IMR-90 (cell line): ENCODE results near the gene LUZP1. TPM values are rescaled to one million over a fixed set of nuclear protein-coding genes. Genes with fewer than 3 reads are reported as not detected.

Experiments
- ATAC-seq: fragments of 200-7000 bp; cut with Tn5 transposase; 2 replicates; pipeline ENCODE4 v1.9.1; 2020; ENCODE audit warnings: low read depth, mild to moderate bottlenecking, moderate library complexity
- BruUV-seq: library from RNA; stranded (reverse); fragments of 400-500 nt; replicated peaks from 2 replicates; lab custom pipeline; 2021; lab: Mats Ljungman, UMichigan
- CTCF ChIA-PET: fragments of 300-600 bp; formaldehyde crosslinking; extraction: SDS; loops from one replicate; lab custom pipeline; 2021; ENCODE audit warnings: antibody characterized with exemption; lab: Yijun Ruan, JAX
- POLR2A ChIA-PET: fragments of 300-600 bp; sonication (Branson Sonifier 250); formaldehyde crosslinking; loops from one replicate; lab custom pipeline; 2022; ENCODE audit warnings: antibody characterized with exemption; ENCODE audit not compliant: unreplicated experiment; lab: Charles Lee
- DNase-seq: peaks from one replicate; pipeline ENCODE4 v3.0.0; 2013
- H2AFZ ChIP-seq: replicated peaks from 2 replicates; pipeline ENCODE3; 2013; ENCODE audit warnings: low read length, mild to moderate bottlenecking; ENCODE audit not compliant: poor library complexity
- H2AK5ac ChIP-seq: 2 replicates; pipeline ENCODE4 v1.6.1; 2013; ENCODE audit warnings: low read depth, low read length, inconsistent platforms
- H2AK9ac ChIP-seq: replicated peaks from 2 replicates; pipeline ENCODE3; 2013; ENCODE audit warnings: mild to moderate bottlenecking, low read depth, low read length, moderate library complexity; ENCODE audit not compliant: poor library complexity
- H2BK120ac ChIP-seq: 2 replicates; pipeline ENCODE4 v1.6.1; 2013; ENCODE audit warnings: low read depth, low read length, inconsistent platforms
- H2BK15ac ChIP-seq: 3 replicates; pipeline ENCODE4 v1.6.1; 2013; ENCODE audit warnings: low read depth, low read length, inconsistent platforms
- H2BK20ac ChIP-seq: 2 replicates; pipeline ENCODE4 v1.6.1; 2013; ENCODE audit warnings: low read depth, mild to moderate bottlenecking, inconsistent platforms, low read length, moderate library complexity
- H2BK5ac ChIP-seq: 2 replicates; pipeline ENCODE4 v1.6.1; 2013; ENCODE audit warnings: mild to moderate bottlenecking, low read depth, low read length, inconsistent platforms; ENCODE audit not compliant: poor library complexity, severe bottlenecking
- H3K14ac ChIP-seq: replicated peaks from 2 replicates; pipeline ENCODE4 v1.6.1; 2013; ENCODE audit warnings: low read depth, low read length, inconsistent platforms
- H3K18ac ChIP-seq: 2 replicates; pipeline ENCODE4 v1.6.1; 2013; ENCODE audit warnings: low read depth, low read length, control low read depth
- H3K23ac ChIP-seq: 2 replicates; pipeline ENCODE4 v1.6.1; 2013; ENCODE audit warnings: low read depth, low read length, inconsistent platforms
- H3K27ac ChIP-seq: 2 replicates; pipeline ENCODE4 v1.5.1; 2013; ENCODE audit warnings: mild to moderate bottlenecking, control low read depth, low read length; ENCODE audit not compliant: insufficient read depth
- H3K27me3 ChIP-seq: 2 replicates; pipeline ENCODE4 v1.6.1; 2013; ENCODE audit warnings: low read length; ENCODE audit not compliant: control insufficient read depth, insufficient read depth
- H3K36me3 ChIP-seq: 2 replicates; pipeline ENCODE4 v1.6.1; 2013; ENCODE audit warnings: low read length, mixed read lengths; ENCODE audit not compliant: control insufficient read depth, insufficient read depth
- H3K4ac ChIP-seq: 2 replicates; pipeline ENCODE4 v1.6.1; 2013; ENCODE audit warnings: low read depth, low read length, inconsistent platforms
- H3K4me1 ChIP-seq: 2 replicates; pipeline ENCODE4 v1.6.1; 2013; ENCODE audit warnings: low read length, mixed read lengths; ENCODE audit not compliant: control insufficient read depth, insufficient read depth
- H3K4me2 ChIP-seq: 2 replicates; pipeline ENCODE4 v1.6.1; 2013; ENCODE audit warnings: low read depth, mild to moderate bottlenecking, control low read depth, low read length, moderate library complexity
- H3K4me3 ChIP-seq: 2 replicates; pipeline ENCODE4 v1.5.1; 2013; ENCODE audit warnings: low read depth, mild to moderate bottlenecking, control low read depth, low read length, moderate library complexity; ENCODE audit not compliant: insufficient read depth
- H3K56ac ChIP-seq: 2 replicates; pipeline ENCODE4 v1.6.1; 2013; ENCODE audit warnings: low read length, inconsistent platforms; ENCODE audit not compliant: insufficient read depth; ENCODE audit errors: extremely low read depth
- H3K79me1 ChIP-seq, 2 experiments: 2 replicates each; pipeline ENCODE4 v1.6.1; 2013; ENCODE audit warnings: low read length in 2 of 2, inconsistent platforms in 1 of 2, low read depth in 1 of 2
- H3K9ac ChIP-seq: 2 replicates; pipeline ENCODE4 v1.6.1; 2013; ENCODE audit warnings: low read depth, low read length, control low read depth
- H3K9me1 ChIP-seq: 2 replicates; pipeline ENCODE4 v1.6.1; 2013; ENCODE audit warnings: low read length, inconsistent platforms; ENCODE audit not compliant: insufficient read depth
- H3K9me3 ChIP-seq: 2 replicates; pipeline ENCODE4 v1.6.1; 2013; ENCODE audit warnings: low read length; ENCODE audit not compliant: control insufficient read depth, insufficient read depth
- H4K20me1 ChIP-seq: 2 replicates; pipeline ENCODE4 v1.6.1; 2013; ENCODE audit warnings: low read length, inconsistent platforms; ENCODE audit not compliant: insufficient read depth
- H4K5ac ChIP-seq: 2 replicates; pipeline ENCODE4 v1.6.1; 2013; ENCODE audit warnings: mild to moderate bottlenecking, low read depth, low read length, control low read depth
- H4K8ac ChIP-seq, 2 experiments: 2 replicates each; pipeline ENCODE4 v1.6.1; 2013; ENCODE audit warnings: low read depth in 2 of 2, low read length in 2 of 2, control low read depth in 1 of 2, inconsistent platforms in 1 of 2
- H4K91ac ChIP-seq: 2 replicates; pipeline ENCODE4 v1.6.1; 2013; ENCODE audit warnings: low read depth, low read length, inconsistent platforms; ENCODE audit not compliant: insufficient read depth
- CEBPB ChIP-seq: IDR thresholded peaks from 2 replicates; pipeline ENCODE4 v1.6.1; 2012; ENCODE audit warnings: low read depth, low read length, improper control_type of control experiment
- MAFK ChIP-seq: IDR thresholded peaks from 2 replicates; pipeline ENCODE4 v1.6.1; 2012; ENCODE audit warnings: low read depth, low read length, improper control_type of control experiment
- MAZ ChIP-seq: IDR thresholded peaks from 2 replicates; pipeline ENCODE4 v1.6.1; 2012; ENCODE audit warnings: low read depth, mild to moderate bottlenecking, low read length, improper control_type of control experiment, moderate library complexity, borderline replicate concordance
- RAD21 ChIP-seq: IDR thresholded peaks from 2 replicates; pipeline ENCODE4 v1.6.1; 2012; ENCODE audit warnings: low read length, improper control_type of control experiment
- SMC3 ChIP-seq: fragments of 150-350 bp; IDR thresholded peaks from 2 replicates; pipeline ENCODE4 v1.6.1; 2016; ENCODE audit warnings: low read depth, mild to moderate bottlenecking, antibody characterized with exemption, low read length, moderate library complexity
- WGBS, 2 experiments: methylation state at CpG; one replicate each; pipeline versions ENCODE4 v1.1.5 to v1.1.7; 2013; ENCODE audit warnings: missing lambda C conversion rate in 2 of 2; ENCODE audit not compliant: insufficient read length in 1 of 2; ENCODE audit errors: extremely low coverage in 2 of 2; 5-methylcytosine and 5-hydroxymethylcytosine counted together
- dilution Hi-C: fragments of 300-500 bp; cut with HindIII; formaldehyde crosslinking; loops from one replicate; pipeline ENCODE4 v1.14.3; 2018; ENCODE audit warnings: low sequenced_read_pairs; ENCODE audit not compliant: unreplicated experiment
- in situ Hi-C: fragments of 300-500 bp; cut with MboI; formaldehyde crosslinking; loops from 3 replicates; pipeline ENCODE4 v1.14.3; 2019; ENCODE audit warnings: low sequenced_read_pairs, inconsistent platforms, mixed read lengths
- intact Hi-C: fragments of 100-400 bp; cut with micrococcal nuclease; formaldehyde crosslinking; loops from 2 replicates; pipeline ENCODE4 v1.10.0; 2022
- polyA plus RNA-seq, 3 experiments: library from polyadenylated mRNA; depleted of rRNA; stranded (reverse); fragments of >200 nt; gene quantifications; 2 replicates each; pipeline ENCODE4 v1.2.3, GENCODE V29; 2012; ENCODE audit warnings: low replicate concordance in 1 of 3
- total RNA-seq: library from RNA; depleted of rRNA; stranded (reverse); fragments of >200 nt; gene quantifications from 2 replicates; pipeline ENCODE4 v1.2.3, GENCODE V29; 2012
- TF ChIP-seq, protein P1 (sequence below): fragments of 150-350 bp; IDR thresholded peaks from 2 replicates; pipeline ENCODE4 v1.6.1; 2017; ENCODE audit warnings: mild to moderate bottlenecking, antibody characterized with exemption, low read length, low read depth

Gene LUZP1
- total and polyA plus RNA-seq, 2 of the 4 experiments (the other 2 are of a cell fraction): 13.1 to 31.7 TPM

DNA sequence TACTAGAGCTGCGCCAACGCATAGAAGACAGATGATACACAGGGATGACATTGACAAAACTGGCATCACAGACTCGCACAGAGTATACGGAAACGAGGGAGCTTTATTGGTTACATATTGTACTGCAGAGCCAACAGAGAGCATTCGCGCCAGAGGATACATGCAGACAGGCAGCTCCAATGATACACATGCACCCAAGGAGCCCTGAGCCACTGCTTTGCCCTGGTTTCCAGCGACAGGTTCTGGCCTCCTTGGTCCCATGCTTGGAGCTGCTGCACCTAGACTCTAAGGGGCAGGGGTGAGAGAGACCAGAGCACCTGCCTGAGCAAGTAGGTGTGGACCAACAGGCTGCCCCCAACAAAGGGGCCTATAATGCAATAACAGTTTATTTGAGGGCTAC lies 83.8 kb downstream of the LUZP1 start:
- no peak overlapping the region for H4K8ac ChIP-seq
- H3K4me1 ChIP-seq: no peaks in the 10 kb centered on the region
- H3K9me1 ChIP-seq: peaks cover 11% of the 10 kb centered on the region; the same call in 1 of the 2 replicates
- no peak overlapping the region for H3K27ac ChIP-seq
- TF ChIP-seq MAFK (no peak), MAZ (no peak), SMC3 (no peak), RAD21 (no peak), CEBPB (no peak)
- TF ChIP-seq, protein P1, sequence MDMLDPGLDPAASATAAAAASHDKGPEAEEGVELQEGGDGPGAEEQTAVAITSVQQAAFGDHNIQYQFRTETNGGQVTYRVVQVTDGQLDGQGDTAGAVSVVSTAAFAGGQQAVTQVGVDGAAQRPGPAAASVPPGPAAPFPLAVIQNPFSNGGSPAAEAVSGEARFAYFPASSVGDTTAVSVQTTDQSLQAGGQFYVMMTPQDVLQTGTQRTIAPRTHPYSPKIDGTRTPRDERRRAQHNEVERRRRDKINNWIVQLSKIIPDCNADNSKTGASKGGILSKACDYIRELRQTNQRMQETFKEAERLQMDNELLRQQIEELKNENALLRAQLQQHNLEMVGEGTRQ: no peak
- no peaks in the 10 kb centered on the region for H3K27me3 ChIP-seq
- H3K9me3 ChIP-seq: no peaks in the 10 kb centered on the region
- H3K36me3 ChIP-seq: peaks cover 73% of the 10 kb centered on the region
- H2BK15ac ChIP-seq: no peak overlapping the region
- no peak overlapping the region for H3K14ac ChIP-seq
- H2BK20ac ChIP-seq: no peak overlapping the region
- no peak overlapping the region for H4K5ac ChIP-seq
- no peak overlapping the region for H2AK5ac ChIP-seq
- H3K56ac ChIP-seq: no peak overlapping the region
- H3K4me2 ChIP-seq: no peak overlapping the region
- no peak overlapping the region for H3K4ac ChIP-seq
- dilution Hi-C loops: no loop called here
- H3K18ac ChIP-seq: no peak overlapping the region
- no TSS peak for BruUV-seq
- WGBS, 2 experiments: 86% methylated on average over 5 of the region's 8 CpGs; no CpG with 5 or more reads in 1 of the 2 experiments
- no peak overlapping the region for H3K4me3 ChIP-seq
- in situ Hi-C loops: loop anchor here (5.0 kb wide), 1 partner anchor 192 kb away; no protein-coding TSS in a partner anchor
- H2AK9ac ChIP-seq: no peak overlapping the region
- no peak overlapping the region for H2BK5ac ChIP-seq
- intact Hi-C loops: no loop called here
- H2AFZ ChIP-seq: no peak overlapping the region
- H4K20me1 ChIP-seq: peaks cover 26% of the 10 kb centered on the region; the same call in 1 of the 2 replicates
- ATAC-seq (no peak), DNase-seq (no peak)
- H3K79me1 ChIP-seq: peaks cover 27 to 80% of the 10 kb centered on the region in 2 experiments
- CTCF ChIA-PET: no interaction called here
- POLR2A ChIA-PET: no interaction called here
- no peak overlapping the region for H4K91ac ChIP-seq
- no peak overlapping the region for H3K9ac ChIP-seq
- no peak overlapping the region for H3K23ac ChIP-seq
- no peak overlapping the region for H2BK120ac ChIP-seq
